H1 (cell line): ENCODE measurements around the gene RERE. TPM values are rescaled to one million over a fixed set of nuclear protein-coding genes. Genes with fewer than 3 reads are reported as not detected.

Experiments
- CTCF ChIA-PET: fragments of 300-600 bp; sonication (Branson Sonifier 250); formaldehyde crosslinking; loops from one replicate; lab custom pipeline; 2021; ENCODE audit not compliant: partially characterized antibody; lab: Charles Lee
- POLR2A ChIA-PET: fragments of 300-600 bp; sonication (Branson Sonifier 250); formaldehyde crosslinking; loops from one replicate; lab custom pipeline; 2021; ENCODE audit warnings: inconsistent platforms; ENCODE audit not compliant: partially characterized antibody; lab: Charles Lee
- DNase-seq, 2 experiments: peaks; one replicate each; pipeline versions ENCODE4 v3.0.0 to v3.0.0-alpha.2; 2010 to 2022; ENCODE audit warnings: low spot score in 2 of 2, low read depth in 1 of 2, mixed read lengths in 1 of 2
- FAIRE-seq: peaks from 2 replicates; lab custom pipeline; 2011; peaks lifted over from hg19 to GRCh38; lab: Jason Lieb, UNC
- H2AFZ ChIP-seq: 2 replicates; pipeline ENCODE4 v1.8.1; 2012; ENCODE audit warnings: low read length, inconsistent platforms
- H2AK5ac ChIP-seq: 2 replicates; pipeline ENCODE4 v1.6.1; 2013; ENCODE audit warnings: low read depth, low read length
- H2BK120ac ChIP-seq: replicated peaks from 2 replicates; pipeline ENCODE3; 2013; ENCODE audit warnings: low read depth, low read length, inconsistent platforms
- H2BK12ac ChIP-seq: 2 replicates; pipeline ENCODE4 v1.6.1; 2013; ENCODE audit warnings: low read depth, low read length
- H2BK15ac ChIP-seq: 2 replicates; pipeline ENCODE4 v1.6.1; 2013; ENCODE audit warnings: low read length
- H2BK20ac ChIP-seq: 2 replicates; pipeline ENCODE4 v1.6.1; 2013; ENCODE audit warnings: low read length
- H2BK5ac ChIP-seq: 2 replicates; pipeline ENCODE4 v1.6.1; 2013; ENCODE audit warnings: low read depth, low read length
- H3K14ac ChIP-seq: 2 replicates; pipeline ENCODE4 v1.6.1; 2013; ENCODE audit warnings: inconsistent platforms; ENCODE audit not compliant: insufficient read length
- H3K18ac ChIP-seq: 2 replicates; pipeline ENCODE4 v1.6.1; 2013; ENCODE audit warnings: low read length; ENCODE audit errors: extremely low read depth
- H3K23ac ChIP-seq: 2 replicates; pipeline ENCODE4 v1.6.1; 2013; ENCODE audit warnings: inconsistent platforms; ENCODE audit not compliant: insufficient read length
- H3K23me2 ChIP-seq: 2 replicates; pipeline ENCODE4 v1.6.1; 2013; ENCODE audit warnings: low read depth, low read length
- H3K27ac ChIP-seq: 2 replicates; pipeline ENCODE4 v1.6.1; 2011; ENCODE audit warnings: low read depth, low read length, inconsistent platforms
- H3K27me3 ChIP-seq, 4 experiments: replicated peaks in 1 of 4; 1 replicate in 1 of 4; 2 replicates in 3 of 4; pipeline versions ENCODE4 v1.6.1 to v1.8.1; 2011 to 2013; ENCODE audit warnings: low read length in 3 of 4, mild to moderate bottlenecking in 3 of 4, inconsistent platforms in 2 of 4, mixed read lengths in 2 of 4, moderate library complexity in 1 of 4; ENCODE audit not compliant: control insufficient read depth in 3 of 4, insufficient read depth in 3 of 4; ENCODE audit errors: extremely low read depth in 1 of 4
- H3K36me3 ChIP-seq, 4 experiments: 2 replicates each; pipeline versions ENCODE4 v1.6.1 to v1.8.1; 2011 to 2013; ENCODE audit warnings: mild to moderate bottlenecking in 4 of 4, low read length in 3 of 4, moderate library complexity in 2 of 4, control low read depth in 1 of 4, inconsistent platforms in 1 of 4; ENCODE audit not compliant: insufficient read depth in 4 of 4, control insufficient read depth in 2 of 4
- H3K4ac ChIP-seq: replicated peaks from 2 replicates; pipeline ENCODE3; 2013; ENCODE audit warnings: low read length, low read depth, mixed read lengths, inconsistent platforms; ENCODE audit not compliant: insufficient read length
- H3K4me1 ChIP-seq, 4 experiments: replicated peaks in 1 of 4; 1 replicate in 1 of 4; 2 replicates in 3 of 4; pipeline versions ENCODE4 v1.6.1 to v1.8.1; 2011 to 2013; ENCODE audit warnings: low read length in 3 of 4, inconsistent platforms in 2 of 4, mixed read lengths in 1 of 4; ENCODE audit not compliant: insufficient read depth in 4 of 4, control insufficient read depth in 3 of 4
- H3K4me2 ChIP-seq, 2 experiments: 2 replicates each; pipeline versions ENCODE4 v1.6.1 to v1.8.1; 2011 to 2013; ENCODE audit warnings: low read depth in 2 of 2, low read length in 2 of 2, control low read depth in 1 of 2, inconsistent platforms in 1 of 2, mild to moderate bottlenecking in 1 of 2; ENCODE audit not compliant: insufficient read depth in 1 of 2
- H3K4me3 ChIP-seq, 4 experiments: fragments of 200-600, 300-600 bp in 1 of 4; sonication (generic), shearing (Covaris generic), sonication (Bioruptor Twin) in 1 of 4; 2 replicates each; pipeline versions ENCODE4 v1.5.1 to v1.8.1; 2011 to 2016; ENCODE audit warnings: low read length in 4 of 4, low read depth in 3 of 4, control low read depth in 2 of 4, inconsistent platforms in 2 of 4, mild to moderate bottlenecking in 2 of 4, mixed read lengths in 1 of 4, moderate library complexity in 1 of 4; ENCODE audit not compliant: insufficient read depth in 2 of 4; ENCODE audit errors: extremely low read depth in 1 of 4
- H3K56ac ChIP-seq: replicated peaks from 2 replicates; pipeline ENCODE3; 2013; ENCODE audit warnings: low read depth, mild to moderate bottlenecking, mixed read lengths, low read length, inconsistent platforms; ENCODE audit not compliant: insufficient read length
- H3K79me1 ChIP-seq: 2 replicates; pipeline ENCODE4 v1.6.1; 2013; ENCODE audit warnings: low read depth, low read length, control low read depth
- H3K79me2 ChIP-seq, 2 experiments: 2 replicates each; pipeline versions ENCODE4 v1.6.1 to v1.8.1; 2012 to 2013; ENCODE audit warnings: low read length in 2 of 2, mild to moderate bottlenecking in 2 of 2, inconsistent platforms in 1 of 2; ENCODE audit not compliant: insufficient read depth in 2 of 2, control insufficient read depth in 1 of 2
- H3K9ac ChIP-seq, 4 experiments: replicated peaks in 1 of 4; 1 replicate in 1 of 4; 2 replicates in 3 of 4; pipeline versions ENCODE4 v1.6.1 to v1.8.1; 2011 to 2013; ENCODE audit warnings: low read depth in 3 of 4, low read length in 3 of 4, control low read depth in 2 of 4, mild to moderate bottlenecking in 2 of 4, moderate library complexity in 2 of 4, inconsistent platforms in 1 of 4; ENCODE audit errors: extremely low read depth in 1 of 4
- H3K9me3 ChIP-seq, 2 experiments: 2 replicates each; pipeline versions ENCODE4 v1.6.1 to v1.8.1; 2012 to 2013; ENCODE audit warnings: mild to moderate bottlenecking in 2 of 2, moderate library complexity in 2 of 2, control low read depth in 1 of 2, inconsistent platforms in 1 of 2, low read depth in 1 of 2, low read length in 1 of 2, mixed read lengths in 1 of 2; ENCODE audit not compliant: insufficient read depth in 2 of 2
- H4K20me1 ChIP-seq, 2 experiments: replicated peaks in 1 of 2; 2 replicates each; pipeline versions ENCODE3 to v1.8.1; 2011 to 2013; ENCODE audit warnings: inconsistent platforms in 2 of 2, low read length in 2 of 2, mild to moderate bottlenecking in 1 of 2; ENCODE audit not compliant: insufficient read depth in 2 of 2, control insufficient read depth in 1 of 2
- H4K5ac ChIP-seq: 2 replicates; pipeline ENCODE4 v1.6.1; 2013; ENCODE audit warnings: low read length, low read depth, mixed read lengths, inconsistent platforms; ENCODE audit not compliant: insufficient read length
- H4K8ac ChIP-seq: 2 replicates; pipeline ENCODE4 v1.8.0; 2013; ENCODE audit warnings: mild to moderate bottlenecking, moderate library complexity, low read length, inconsistent platforms; ENCODE audit not compliant: insufficient read depth; ENCODE audit errors: extremely low read depth
- H4K91ac ChIP-seq: replicated peaks from 2 replicates; pipeline ENCODE3; 2013; ENCODE audit warnings: low read length, mixed read lengths, inconsistent platforms; ENCODE audit not compliant: insufficient read length
- EP300 ChIP-seq, 2 experiments: IDR thresholded peaks; 1 replicate in 1 of 2; 2 replicates in 1 of 2; pipeline ENCODE4 v1.6.1; 2011 to 2012; ENCODE audit warnings: low read depth in 2 of 2, low read length in 2 of 2, mild to moderate bottlenecking in 2 of 2, borderline replicate concordance in 1 of 2, inconsistent platforms in 1 of 2, moderate library complexity in 1 of 2
- NRF1 ChIP-seq: IDR thresholded peaks from 2 replicates; pipeline ENCODE4 v1.6.1; 2011; ENCODE audit warnings: mild to moderate bottlenecking, low read depth, low read length, improper control_type of control experiment
- SIN3A ChIP-seq, 2 experiments: IDR thresholded peaks in 1 of 2; conservative IDR thresholded peaks in 1 of 2; 2 replicates each; pipeline ENCODE4 v1.6.1; 2011 to 2012; ENCODE audit warnings: low read length in 2 of 2, improper control_type of control experiment in 1 of 2, low read depth in 1 of 2, mild to moderate bottlenecking in 1 of 2
- TAF7 ChIP-seq: optimal IDR thresholded peaks from 2 replicates; pipeline ENCODE3; 2011; ENCODE audit warnings: low read depth, mild to moderate bottlenecking, inconsistent platforms, low read length, moderate library complexity, borderline replicate concordance
- WGBS, 2 experiments: shearing (Covaris generic) in 1 of 2; methylation state at CpG; one replicate each; pipeline versions ENCODE4 v1.1.6 to v1.1.7; 2013 to 2015; ENCODE audit warnings: low lambda C conversion rate in 2 of 2, mixed read lengths in 2 of 2, inconsistent platforms in 1 of 2, low coverage in 1 of 2, missing lambda C conversion rate in 1 of 2; ENCODE audit not compliant: insufficient replicate concordance in 2 of 2, insufficient coverage in 1 of 2, insufficient read length in 1 of 2; ENCODE audit errors: extremely low coverage in 1 of 2, missing lambda C conversion rate in 1 of 2; 5-methylcytosine and 5-hydroxymethylcytosine counted together
- polyA plus RNA-seq, 7 experiments: library from polyadenylated mRNA; depleted of rRNA in 3 of 7; stranded (reverse) in 5 of 7; unstranded in 2 of 7; fragments of >200 nt in 5 of 7; fragments of 200-250 nt in 2 of 7; gene quantifications; 1 replicate in 5 of 7; 2 replicates in 1 of 7; 4 replicates in 1 of 7; pipeline versions ENCODE4 v1.2.1 to v1.2.3, GENCODE V29; 2011 to 2013; ENCODE audit warnings: missing spikeins in 2 of 7, mixed read lengths in 2 of 7
- total RNA-seq: library from RNA; stranded (reverse); fragmentation: NEBNext Ultra II Directional; extraction: Animal tissue kit (Norgen Biotek cat#: 25700); gene quantifications from 2 replicates; pipeline ENCODE4 v1.2.1, GENCODE V29; 2021

The RERE gene
- total and polyA plus RNA-seq, 2 of the 8 experiments (the other 6 are each of a cell fraction or from before 2014, with no cell fraction given): 15.3 to 142 TPM

- Histone ChIP-seq H2BK20ac (no peak overlapping the region), H4K20me1 (peaks cover 0 to 9% of the 10 kb centered on the region in 2 experiments), H3K56ac (no peak overlapping the region), H2BK12ac (no peak overlapping the region), H4K5ac (no peak overlapping the region), H2BK15ac (no peak overlapping the region), H3K4ac (no peak overlapping the region), H3K79me1 (peaks cover 11% of the 10 kb centered on the region), H3K4me3 (no peak overlapping the region), H3K27ac (no peak overlapping the region)
- 89% methylated on average over 8 of the region's 8 CpGs; no CpG with 5 or more reads in 1 of the 2 experiments for whole genome bisulfite sequencing, 2 experiments
- no peak for TF ChIP-seq NRF1
- no peak for TF ChIP-seq SIN3A (conservative IDR thresholded peaks at IDR 0.05 in 1 of 2, IDR thresholded peaks at IDR 0.05 in 1 of 2; ENCODE audit: low read depth in 1 of 2, low read length in 2 of 2)
- TF ChIP-seq EP300 (IDR thresholded peaks at IDR 0.05; ENCODE audit: borderline replicate concordance in 1 of 2, low read depth in 2 of 2, low read length in 2 of 2): no peak
- no peak for TF ChIP-seq TAF7
- TF ChIP-seq, all 59 proteins: peak for 0
- ChIA-PET CTCF (interaction anchor here (0.6 to 6.1 kb wide), 8 partner anchors 12 to 1281 kb away, joined by 3 to 42 read pairs (median 3); no protein-coding TSS in a partner anchor), POLR2A (interaction anchor here (0.8 kb wide), 1 partner anchor 13 kb away, joined by 3 read pairs; no protein-coding TSS in a partner anchor)
- peaks cover 10 to 48% (median 39%) of the 10 kb centered on the region in 4 experiments for H3K36me3 ChIP-seq
- peaks cover 2 to 5% (median 3%) of the 10 kb centered on the region in 4 experiments; a peak in 4 of 7 replicates for H3K4me1 ChIP-seq
- no peak overlapping the region for H3K4me2 ChIP-seq
- H2BK120ac ChIP-seq: no peak overlapping the region
- no peak overlapping the region for H3K9ac ChIP-seq
- H2AFZ ChIP-seq: no peak overlapping the region
- H3K9me3 ChIP-seq: no peaks in the 10 kb centered on the region
- H3K23ac ChIP-seq: no peak overlapping the region
- no peak for DNase-seq
- H2AK5ac ChIP-seq: no peak overlapping the region
- no peak overlapping the region for H3K14ac ChIP-seq
- no peaks in the 10 kb centered on the region for H3K23me2 ChIP-seq
- H3K79me2 ChIP-seq: peaks cover 0 to 15% of the 10 kb centered on the region in 2 experiments; a peak in 1 of 4 replicates
- H4K91ac ChIP-seq: no peak overlapping the region
- H3K27me3 ChIP-seq: no peaks in the 10 kb centered on the region
- no peak overlapping the region; the same call in 1 of the 2 replicates for H2BK5ac ChIP-seq
- H3K18ac ChIP-seq: no peak overlapping the region
- FAIRE-seq: no peak
- H4K8ac ChIP-seq: no peak overlapping the region
Observed at GRCh38 chr1:8363186-8363766, 454.2 kb downstream of the RERE start.
